Tongue (tissue), 2 donors: ENCODE measurements around the gene G6PC1. TPM values are rescaled to one million over a fixed set of nuclear protein-coding genes. Genes with fewer than 3 reads are reported as not detected.
"Not testable (repeated sequence)": the region's sequence is repeated elsewhere in the genome, so short reads cannot be mapped to it uniquely, and the experiment has no call there.

Experiments used
- DNase-seq: peaks from one replicate; pipeline ENCODE4 v3.0.0-alpha.2; 2015
- total RNA-seq: library from RNA; depleted of rRNA; stranded (reverse); fragments of >200 nt; gene quantifications from one replicate; pipeline ENCODE4 v1.2.3, GENCODE V29; 2014

The G6PC1 gene
- not detected for total RNA-seq

DNA sequence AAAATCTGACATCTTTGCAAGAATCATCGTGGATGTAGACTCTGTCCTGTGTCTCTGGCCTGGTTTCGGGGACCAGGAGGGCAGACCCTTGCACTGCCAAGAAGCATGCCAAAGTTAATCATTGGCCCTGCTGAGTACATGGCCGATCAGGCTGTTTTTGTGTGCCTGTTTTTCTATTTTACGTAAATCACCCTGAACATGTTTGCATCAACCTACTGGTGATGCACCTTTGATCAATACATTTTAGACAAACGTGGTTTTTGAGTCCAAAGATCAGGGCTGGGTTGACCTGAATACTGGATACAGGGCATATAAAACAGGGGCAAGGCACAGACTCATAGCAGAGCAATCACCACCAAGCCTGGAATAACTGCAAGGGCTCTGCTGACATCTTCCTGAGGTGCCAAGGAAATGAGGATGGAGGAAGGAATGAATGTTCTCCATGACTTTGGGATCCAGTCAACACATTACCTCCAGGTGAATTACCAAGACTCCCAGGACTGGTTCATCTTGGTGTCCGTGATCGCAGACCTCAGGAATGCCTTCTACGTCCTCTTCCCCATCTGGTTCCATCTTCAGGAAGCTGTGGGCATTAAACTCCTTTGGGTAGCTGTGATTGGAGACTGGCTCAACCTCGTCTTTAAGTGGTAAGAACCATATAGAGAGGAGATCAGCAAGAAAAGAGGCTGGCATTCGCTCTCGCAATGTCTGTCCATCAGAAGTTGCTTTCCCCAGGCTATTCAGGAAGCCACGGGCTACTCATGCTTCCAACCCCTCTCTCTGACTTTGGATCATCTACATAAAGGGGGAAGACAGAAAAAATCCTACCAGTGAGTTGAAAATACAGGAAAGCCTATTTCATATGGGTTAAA, at the start of gene G6PC1:
G6PC1 (plus strand) TSS at position 340 of the 872 bp plus-strand sequence; CDS start at position 418, 78 bp downstream.
- no peak for DNase-seq

DNA sequence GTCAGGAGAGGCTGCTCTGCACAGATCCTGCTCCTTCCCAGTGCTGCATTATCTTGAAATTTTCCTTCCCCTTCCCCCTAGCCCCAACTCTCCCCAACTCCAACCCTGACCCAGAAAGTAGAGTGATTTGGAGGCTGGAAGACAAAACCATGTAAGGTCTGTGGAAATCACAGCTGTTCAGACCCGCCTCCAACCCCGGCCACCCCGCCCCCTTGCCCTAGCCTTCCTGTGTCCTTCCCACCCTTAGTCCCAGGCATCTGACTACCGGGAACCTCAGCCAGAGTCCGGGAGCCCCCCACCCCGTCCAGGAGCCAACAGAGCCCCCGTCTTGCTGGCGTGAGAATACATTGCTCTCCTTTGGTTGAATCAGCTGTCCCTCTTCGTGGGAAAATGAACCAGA, 49.6 kb upstream of the G6PC1 start, which contains the start of gene AOC3:
AOC3 (plus strand) TSS at position 246 of the 400 bp plus-strand sequence; CDS start at position 391, 145 bp downstream.
- no peak for DNase-seq

DNA sequence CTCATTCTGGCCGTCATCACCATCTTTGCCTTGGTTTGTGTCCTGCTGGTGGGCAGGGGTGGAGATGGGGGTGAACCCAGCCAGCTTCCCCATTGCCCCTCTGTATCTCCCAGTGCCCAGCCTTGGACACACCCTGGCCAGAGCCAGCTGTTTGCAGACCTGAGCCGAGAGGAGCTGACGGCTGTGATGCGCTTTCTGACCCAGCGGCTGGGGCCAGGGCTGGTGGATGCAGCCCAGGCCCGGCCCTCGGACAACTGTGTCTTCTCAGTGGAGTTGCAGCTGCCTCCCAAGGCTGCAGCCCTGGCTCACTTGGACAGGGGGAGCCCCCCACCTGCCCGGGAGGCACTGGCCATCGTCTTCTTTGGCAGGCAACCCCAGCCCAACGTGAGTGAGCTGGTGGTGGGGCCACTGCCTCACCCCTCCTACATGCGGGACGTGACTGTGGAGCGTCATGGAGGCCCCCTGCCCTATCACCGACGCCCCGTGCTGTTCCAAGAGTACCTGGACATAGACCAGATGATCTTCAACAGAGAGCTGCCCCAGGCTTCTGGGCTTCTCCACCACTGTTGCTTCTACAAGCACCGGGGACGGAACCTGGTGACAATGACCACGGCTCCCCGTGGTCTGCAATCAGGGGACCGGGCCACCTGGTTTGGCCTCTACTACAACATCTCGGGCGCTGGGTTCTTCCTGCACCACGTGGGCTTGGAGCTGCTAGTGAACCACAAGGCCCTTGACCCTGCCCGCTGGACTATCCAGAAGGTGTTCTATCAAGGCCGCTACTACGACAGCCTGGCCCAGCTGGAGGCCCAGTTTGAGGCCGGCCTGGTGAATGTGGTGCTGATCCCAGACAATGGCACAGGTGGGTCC, 49.0 kb upstream of the G6PC1 start:
- DNase-seq, result not testable (repeated sequence)

GRCh38 chr17:42852351-42852750, 48.2 kb upstream of the G6PC1 start:
- DNase-seq, result no peak

DNA sequence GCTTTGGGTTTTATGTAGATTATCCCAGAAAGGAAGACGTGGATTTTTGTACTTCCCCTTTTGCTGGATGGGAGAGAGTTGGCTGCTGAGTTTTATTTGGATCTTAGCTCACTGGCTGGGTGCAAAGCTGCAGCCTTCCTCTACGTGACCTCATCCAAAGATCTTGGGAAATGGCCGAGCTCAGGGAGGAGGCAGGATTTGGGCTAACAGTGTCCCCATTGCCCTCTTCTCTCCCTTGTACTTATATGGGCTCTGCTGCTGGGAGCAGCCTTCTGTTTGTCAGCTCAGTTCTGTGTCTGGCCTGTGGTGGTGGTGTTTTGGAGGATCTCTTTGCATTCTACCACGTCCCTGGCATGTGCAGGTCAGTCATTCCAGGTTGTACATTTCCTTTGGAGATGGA, 47.6 kb upstream of the G6PC1 start:
- no peak for DNase-seq

DNA sequence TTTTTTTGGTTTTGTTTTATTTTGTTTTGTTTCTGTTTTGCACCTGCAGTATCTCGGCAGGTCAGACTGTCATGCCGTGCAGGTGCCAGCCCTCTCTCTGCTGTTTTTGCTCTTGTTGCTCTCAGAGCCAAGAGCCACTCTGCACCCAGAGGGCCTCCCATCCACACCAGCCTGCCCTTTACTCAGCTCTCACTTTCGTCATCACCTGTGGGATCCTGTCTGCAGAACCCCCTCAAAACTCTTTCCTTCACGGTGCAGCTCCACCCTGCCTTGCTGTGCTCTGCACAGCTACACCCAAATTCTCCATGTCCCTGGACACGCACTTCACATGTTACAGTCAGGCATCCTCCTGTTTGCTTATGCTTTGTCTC, 47.0 kb upstream of the G6PC1 start:
- DNase-seq, result no peak

GRCh38 chr17:42853968-42854790, 46.4 kb upstream of the G6PC1 start:
- no peak for DNase-seq

GRCh38 chr17:42855048-42855596, 45.5 kb upstream of the G6PC1 start:
- DNase-seq, result no peak

GRCh38 chr17:42856093-42856492, 44.5 kb upstream of the G6PC1 start:
- not testable (repeated sequence) for DNase-seq

GRCh38 chr17:42856516-42856915, 44.1 kb upstream of the G6PC1 start:
- DNase-seq, result not testable (repeated sequence)

DNA sequence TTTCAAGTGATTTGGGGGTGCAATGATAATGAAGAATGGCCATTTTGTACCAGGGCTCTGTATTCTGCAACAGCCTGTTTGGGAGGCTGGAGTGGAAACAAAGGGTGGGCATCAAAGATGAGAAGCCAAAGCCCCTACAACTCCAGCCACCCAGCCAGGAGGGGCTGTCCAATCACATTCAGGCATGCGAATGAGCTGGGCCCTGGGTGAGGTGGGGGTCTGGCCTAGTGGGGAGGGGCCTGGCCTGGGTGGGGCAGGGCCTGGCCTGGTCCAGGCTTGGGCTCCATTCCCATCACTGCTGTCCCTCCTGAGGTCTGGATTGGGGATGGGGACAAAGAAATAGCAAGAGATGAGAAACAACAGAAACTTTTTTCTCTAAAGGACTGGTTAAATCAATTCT, 43.2 kb upstream of the G6PC1 start:
- no peak for DNase-seq

DNA sequence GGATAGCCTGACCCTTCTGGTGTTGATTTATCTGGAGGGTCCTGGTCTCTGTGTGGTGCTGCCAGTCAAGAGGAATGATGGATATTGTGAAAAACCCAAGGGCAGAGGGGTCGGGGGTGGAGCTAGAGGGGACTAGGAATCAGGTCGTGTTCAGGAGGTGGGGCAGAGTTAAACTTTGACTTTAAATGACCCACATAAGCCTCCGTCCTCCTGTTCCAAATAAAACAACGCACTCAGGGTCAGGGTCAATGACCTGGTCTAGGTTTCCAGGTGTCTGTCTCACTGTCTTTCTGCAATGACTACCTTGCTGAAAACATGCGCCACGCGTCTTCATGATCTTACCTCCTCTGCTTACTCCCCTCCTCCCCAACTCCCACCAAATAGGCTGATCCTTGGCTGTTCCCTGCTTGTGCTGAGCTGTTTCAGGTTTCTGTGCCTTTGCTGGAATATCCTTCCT, 34.9 kb upstream of the G6PC1 start:
- DNase-seq, result no peak

GRCh38 chr17:42866216-42866615, 34.4 kb upstream of the G6PC1 start:
- no peak for DNase-seq

- DNase-seq, result peak; percentile 29
Measured at GRCh38 chr17:42866631-42867575, 33.7 kb upstream of the G6PC1 start.

- not testable (repeated sequence) for DNase-seq
Measured at GRCh38 chr17:42867694-42868261, 32.8 kb upstream of the G6PC1 start.

DNA sequence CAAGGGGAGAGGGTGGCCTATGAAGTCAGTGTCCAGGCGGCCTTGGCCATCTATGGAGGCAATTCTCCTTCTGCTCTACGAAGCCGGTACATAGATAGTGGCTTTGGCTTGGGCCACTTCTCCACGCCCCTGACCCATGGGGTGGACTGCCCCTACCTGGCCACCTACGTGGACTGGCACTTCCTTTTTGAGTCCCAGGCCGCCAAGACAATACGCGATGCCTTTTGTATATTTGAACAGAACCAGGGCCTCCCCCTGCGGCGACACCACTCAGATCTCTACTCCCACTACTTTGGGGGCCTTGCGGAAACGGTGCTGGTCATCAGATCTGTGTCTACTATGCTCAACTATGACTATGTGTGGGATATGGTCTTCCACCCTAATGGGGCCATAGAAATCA, 32.3 kb upstream of the G6PC1 start:
- DNase-seq, result no peak

- DNase-seq, result no peak
Measured at GRCh38 chr17:42871647-42872046, 29.0 kb upstream of the G6PC1 start.

- DNase-seq, result no peak
Measured at GRCh38 chr17:42872251-42872965, 28.2 kb upstream of the G6PC1 start.

- no peak for DNase-seq
Measured at GRCh38 chr17:42873315-42873714, 27.3 kb upstream of the G6PC1 start.
